Sigmoid colon (tissue), 7 donors: ENCODE results near the gene LRRC31. TPM values are rescaled to one million over a fixed set of nuclear protein-coding genes. Genes with fewer than 3 reads are reported as not detected.

Experiments used
- DNase-seq: peaks from one replicate; pipeline ENCODE4 v3.0.0-alpha.2; 2019
- H3K27ac ChIP-seq, 4 donors: fragments of 200-600 bp; sonication (generic); one replicate each; pipeline ENCODE4 v1.5.1; 2016 to 2019; ENCODE audit warnings: mild to moderate bottlenecking in 1 of 4
- H3K27me3 ChIP-seq, 3 donors: fragments of 200-600 bp; sonication (generic); one replicate each; pipeline ENCODE4 v1.5.1; 2019; ENCODE audit warnings: mild to moderate bottlenecking in 1 of 3
- H3K36me3 ChIP-seq, 4 donors: fragments of 200-600 bp; sonication (generic); one replicate each; pipeline ENCODE4 v1.5.1; 2016 to 2019
- H3K4me1 ChIP-seq, 4 donors: fragments of 200-600 bp; sonication (generic); one replicate each; pipeline ENCODE4 v1.5.1; 2017 to 2019
- H3K4me3 ChIP-seq, 4 donors: fragments of 200-600 bp; sonication (generic); one replicate each; pipeline ENCODE4 v1.5.1; 2017 to 2019; ENCODE audit warnings: mild to moderate bottlenecking in 2 of 4, moderate library complexity in 1 of 4
- H3K9me3 ChIP-seq, 4 donors: fragments of 200-600 bp in 3 of 4; sonication (generic) in 3 of 4; one replicate each; pipeline versions ENCODE4 v1.5.1 to v1.6.1; 2013 to 2019
- EP300 ChIP-seq, 4 donors: sonication (generic); formaldehyde crosslinking; IDR thresholded peaks; one replicate each; pipeline ENCODE4 v1.6.1; 2017; ENCODE audit warnings: antibody characterized with exemption in 4 of 4
- POLR2A ChIP-seq, 2 donors: fragments of 450-650 bp; IDR thresholded peaks; one replicate each; pipeline ENCODE4 v1.6.1; 2016; ENCODE audit warnings: antibody characterized with exemption in 2 of 2, mild to moderate bottlenecking in 2 of 2, moderate library complexity in 2 of 2
- POLR2AphosphoS5 ChIP-seq, 4 donors: sonication (generic); formaldehyde crosslinking; IDR thresholded peaks; one replicate each; pipeline ENCODE4 v1.6.1; 2017; ENCODE audit warnings: antibody characterized with exemption in 4 of 4
- WGBS, 2 donors: extraction: QIAGEN DNeasy Blood & Tissue Kit; methylation state at CpG; one replicate each; pipeline ENCODE4 v1.1.7; 2013; 5-methylcytosine and 5-hydroxymethylcytosine counted together
- intact Hi-C: fragments of 100-400 bp; cut with DNase I; formaldehyde crosslinking; loops from one replicate; pipeline ENCODE4 v1.15.1; 2023
- polyA plus RNA-seq, 3 donors: library from polyadenylated mRNA; stranded (reverse); fragments of 200-250 nt; gene quantifications; one replicate each; pipeline ENCODE4 v1.2.3, GENCODE V29; 2013
- total RNA-seq, 4 donors: library from RNA; depleted of rRNA; stranded (reverse); fragments of >200 nt; gene quantifications; one replicate each; pipeline ENCODE4 v1.1.0, GENCODE V29; 2016
- TF ChIP-seq, protein P1 (sequence below), 4 experiments: fragments of 450-650 bp in 3 of 4; fragments of 200-600 bp in 1 of 4; IDR thresholded peaks; one replicate each; pipeline ENCODE4 v1.5.1; 2016 to 2019; ENCODE audit warnings: antibody characterized with exemption in 4 of 4, mild to moderate bottlenecking in 3 of 4, moderate library complexity in 2 of 4
- donor health status: healthy with polysubstance abuse.
- donor health status: Bipolar disorder and iron deficiency.
- donor health status: healthy.

Gene LRRC31
- total and polyA plus RNA-seq, 7 donors: 0.36 to 81.1 (median 31.2) TPM; not detected in 3

DNA sequence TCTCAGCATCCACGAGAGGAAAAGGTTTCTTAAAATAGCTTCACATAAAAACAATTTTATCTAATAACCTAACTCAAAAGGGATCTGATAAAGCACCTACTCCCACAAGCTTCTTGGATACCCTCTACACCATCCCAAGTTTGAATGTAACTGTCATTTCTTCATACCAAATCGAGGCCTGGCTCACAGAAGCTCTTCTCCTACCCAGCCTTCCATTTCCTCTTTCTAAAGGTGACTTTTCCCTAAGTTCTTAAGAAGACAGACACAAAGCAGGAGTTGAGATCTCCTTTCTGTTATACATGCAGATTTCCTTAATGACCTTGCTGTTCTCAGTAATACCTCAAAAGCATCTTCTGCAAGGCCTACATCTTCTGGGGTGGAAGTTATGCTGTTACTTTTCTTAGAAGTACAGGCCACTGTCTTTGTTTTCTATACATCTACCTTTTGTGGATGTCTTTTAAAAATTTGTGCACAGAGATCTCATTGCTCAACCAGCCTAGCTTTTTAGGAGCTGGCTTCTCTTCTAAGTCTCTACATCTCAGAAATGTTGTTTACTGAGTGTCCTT lies 60.4 kb downstream of the LRRC31 start:
- Histone ChIP-seq H3K27ac (no peak overlapping the region), H3K4me3 (no peak overlapping the region), H3K4me1 (peaks cover 0 to 24% (median 16%) of the 10 kb centered on the region in 4 donors), H3K36me3 (no peaks in the 10 kb centered on the region), H3K9me3 (no peaks in the 10 kb centered on the region), H3K27me3 (no peaks in the 10 kb centered on the region)
- 57 to 65% methylated on average over 2 of the region's 2 CpGs for WGBS, 2 donors
- DNase-seq: no peak
- no peak for TF ChIP-seq POLR2A (IDR thresholded peaks at IDR 0.05)
- no peak for TF ChIP-seq EP300 (IDR thresholded peaks at IDR 0.05)
- TF ChIP-seq, protein P1, sequence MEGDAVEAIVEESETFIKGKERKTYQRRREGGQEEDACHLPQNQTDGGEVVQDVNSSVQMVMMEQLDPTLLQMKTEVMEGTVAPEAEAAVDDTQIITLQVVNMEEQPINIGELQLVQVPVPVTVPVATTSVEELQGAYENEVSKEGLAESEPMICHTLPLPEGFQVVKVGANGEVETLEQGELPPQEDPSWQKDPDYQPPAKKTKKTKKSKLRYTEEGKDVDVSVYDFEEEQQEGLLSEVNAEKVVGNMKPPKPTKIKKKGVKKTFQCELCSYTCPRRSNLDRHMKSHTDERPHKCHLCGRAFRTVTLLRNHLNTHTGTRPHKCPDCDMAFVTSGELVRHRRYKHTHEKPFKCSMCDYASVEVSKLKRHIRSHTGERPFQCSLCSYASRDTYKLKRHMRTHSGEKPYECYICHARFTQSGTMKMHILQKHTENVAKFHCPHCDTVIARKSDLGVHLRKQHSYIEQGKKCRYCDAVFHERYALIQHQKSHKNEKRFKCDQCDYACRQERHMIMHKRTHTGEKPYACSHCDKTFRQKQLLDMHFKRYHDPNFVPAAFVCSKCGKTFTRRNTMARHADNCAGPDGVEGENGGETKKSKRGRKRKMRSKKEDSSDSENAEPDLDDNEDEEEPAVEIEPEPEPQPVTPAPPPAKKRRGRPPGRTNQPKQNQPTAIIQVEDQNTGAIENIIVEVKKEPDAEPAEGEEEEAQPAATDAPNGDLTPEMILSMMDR (IDR thresholded peaks at IDR 0.05): no peak
- no peak for TF ChIP-seq POLR2AphosphoS5 (IDR thresholded peaks at IDR 0.05)
- intact Hi-C loops: no loop called here

DNA sequence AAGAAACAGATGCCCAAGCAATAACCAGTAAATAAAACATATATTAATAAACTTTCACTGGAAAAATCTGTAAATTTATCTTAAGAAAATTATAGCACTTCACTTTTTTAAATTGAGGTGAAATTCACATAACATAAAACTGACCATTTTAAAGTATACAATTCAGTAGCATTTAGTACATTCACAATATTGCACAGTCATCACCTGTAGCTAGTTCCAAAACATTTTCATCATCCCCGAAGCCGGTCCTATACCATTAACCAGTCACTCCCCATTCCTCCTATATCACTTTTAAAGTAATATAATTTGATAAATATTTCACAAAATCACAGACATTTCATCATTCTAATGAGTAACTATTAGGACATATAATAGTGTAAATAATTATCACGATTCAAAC lies 65.1 kb downstream of the LRRC31 start:
- H3K36me3 ChIP-seq: peaks cover 0 to 22% (median 0%) of the 10 kb centered on the region in 4 donors
- intact Hi-C loops: no loop called here
- DNase-seq: no peak
- H3K9me3 ChIP-seq: no peaks in the 10 kb centered on the region
- 94% methylated on average over 3 of the region's 3 CpGs for WGBS, 2 donors
- H3K27me3 ChIP-seq: no peaks in the 10 kb centered on the region
- no peak overlapping the region for H3K27ac ChIP-seq
- no peaks in the 10 kb centered on the region for H3K4me1 ChIP-seq
- TF ChIP-seq POLR2AphosphoS5 (IDR thresholded peaks at IDR 0.05) (no peak), POLR2A (IDR thresholded peaks at IDR 0.05) (no peak), EP300 (IDR thresholded peaks at IDR 0.05) (no peak)
- TF ChIP-seq, protein P1 (IDR thresholded peaks at IDR 0.05): no peak
- H3K4me3 ChIP-seq: no peak overlapping the region

DNA sequence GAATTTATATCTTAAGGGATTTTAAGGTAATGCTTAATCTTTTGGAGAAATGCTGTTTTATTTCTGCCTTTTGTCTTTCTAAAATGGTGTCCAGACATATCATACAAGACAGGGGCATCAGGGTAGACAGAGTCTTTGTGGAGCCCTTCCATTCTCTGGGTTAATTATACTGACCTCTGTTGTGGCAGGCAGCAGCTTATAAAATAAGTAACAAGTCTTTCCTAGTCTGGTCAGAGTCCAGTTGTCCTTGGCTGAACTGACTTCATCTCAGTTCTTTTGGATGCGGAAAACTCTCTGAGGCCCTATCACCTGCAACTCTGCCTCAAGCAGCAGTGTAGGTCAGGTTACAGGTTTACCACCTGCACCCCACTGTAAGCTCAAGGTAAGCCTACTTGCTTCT lies 77.4 kb downstream of the LRRC31 start:
- no peak overlapping the region for H3K27ac ChIP-seq
- peaks cover 0 to 40% (median 9%) of the 10 kb centered on the region in 4 donors for H3K36me3 ChIP-seq
- H3K9me3 ChIP-seq: no peaks in the 10 kb centered on the region
- TF ChIP-seq POLR2A (IDR thresholded peaks at IDR 0.05) (no peak), POLR2AphosphoS5 (IDR thresholded peaks at IDR 0.05) (no peak), EP300 (IDR thresholded peaks at IDR 0.05) (no peak)
- no peaks in the 10 kb centered on the region for H3K4me1 ChIP-seq
- H3K4me3 ChIP-seq: no peak overlapping the region
- 96 to 100% methylated on average over 1 of the region's 1 CpG for WGBS, 2 donors
- no peak for DNase-seq
- intact Hi-C loops: loop anchor here (5.0 to 10.0 kb wide), 2 partner anchors 185 to 302 kb away; no protein-coding TSS in a partner anchor
- H3K27me3 ChIP-seq: no peaks in the 10 kb centered on the region

DNA sequence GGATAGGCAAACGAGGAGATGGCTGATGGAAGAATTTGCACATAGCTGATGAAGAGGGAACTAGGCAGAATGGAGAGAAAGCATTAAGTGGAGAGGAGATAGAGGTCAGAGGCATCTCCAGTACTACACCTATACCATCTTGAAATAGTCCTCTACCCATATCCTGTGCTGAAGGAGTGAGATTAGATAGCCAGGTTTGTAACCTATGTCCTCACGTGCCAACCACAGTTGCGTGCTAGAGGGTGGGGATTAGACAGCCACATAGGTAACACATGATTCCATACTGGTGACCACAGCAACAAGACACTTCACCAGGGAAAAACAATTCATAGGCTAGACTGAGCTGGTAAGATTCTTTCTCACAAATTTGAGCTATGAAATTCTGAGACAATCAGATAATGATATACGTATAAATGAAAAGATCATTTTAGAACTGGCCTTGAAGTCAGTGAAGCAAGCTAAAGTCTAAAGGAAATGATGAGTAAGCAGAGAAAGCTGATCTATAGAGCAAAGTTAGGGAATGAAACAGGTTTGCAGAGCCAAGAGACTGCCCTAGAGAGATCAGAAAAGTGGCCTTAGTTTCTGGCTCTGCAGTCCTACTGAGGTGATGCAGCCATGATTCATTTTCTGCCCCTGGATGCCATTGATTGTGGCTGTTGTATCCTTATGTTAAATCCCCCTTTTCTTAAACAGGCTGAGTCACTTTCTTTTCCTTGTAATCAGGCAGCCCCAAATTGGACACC lies 78.9 kb downstream of the LRRC31 start:
- peaks cover 8 to 55% (median 16%) of the 10 kb centered on the region in 4 donors for H3K36me3 ChIP-seq
- intact Hi-C loops: loop anchor here (5.0 to 10.0 kb wide), 2 partner anchors 186 to 304 kb away; no protein-coding TSS in a partner anchor
- H3K4me3 ChIP-seq: no peak overlapping the region
- TF ChIP-seq POLR2AphosphoS5 (IDR thresholded peaks at IDR 0.05) (no peak), EP300 (IDR thresholded peaks at IDR 0.05) (no peak), POLR2A (IDR thresholded peaks at IDR 0.05) (no peak)
- TF ChIP-seq, protein P1 (IDR thresholded peaks at IDR 0.05): no peak
- H3K27me3 ChIP-seq: no peaks in the 10 kb centered on the region
- H3K4me1 ChIP-seq: no peaks in the 10 kb centered on the region
- no peak for DNase-seq
- no peak overlapping the region for H3K27ac ChIP-seq
- no peaks in the 10 kb centered on the region for H3K9me3 ChIP-seq
- 91 to 94% methylated on average over 4 of the region's 4 CpGs for WGBS, 2 donors

DNA sequence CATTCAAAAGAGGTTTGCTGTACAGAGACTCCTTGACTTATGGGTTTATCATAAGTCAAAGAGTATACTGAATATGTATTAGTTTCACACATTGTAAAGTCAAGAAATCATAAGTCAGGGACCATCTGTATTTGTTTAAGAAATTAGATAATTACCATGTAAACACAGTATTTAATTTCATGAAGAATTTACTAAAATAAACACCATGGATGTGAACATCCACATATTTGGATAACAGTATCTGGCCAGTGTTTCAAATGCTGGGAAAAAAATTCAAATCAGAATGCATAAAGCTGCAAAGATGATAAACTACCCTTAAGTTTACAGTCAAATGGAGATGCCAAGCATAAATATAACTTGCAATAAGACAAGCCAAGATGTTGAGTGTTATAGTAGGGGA lies 79.5 kb downstream of the LRRC31 start:
- Histone ChIP-seq H3K27ac (no peak overlapping the region), H3K27me3 (no peaks in the 10 kb centered on the region), H3K4me1 (no peaks in the 10 kb centered on the region), H3K36me3 (peaks cover 8 to 62% (median 22%) of the 10 kb centered on the region in 4 donors), H3K9me3 (no peaks in the 10 kb centered on the region), H3K4me3 (no peak overlapping the region)
- no peak for TF ChIP-seq POLR2AphosphoS5 (IDR thresholded peaks at IDR 0.05)
- TF ChIP-seq POLR2A (IDR thresholded peaks at IDR 0.05): no peak
- TF ChIP-seq, protein P1 (IDR thresholded peaks at IDR 0.05): no peak
- TF ChIP-seq EP300 (IDR thresholded peaks at IDR 0.05): no peak
- no peak for DNase-seq
- intact Hi-C loops: loop anchor here (5.0 to 10.0 kb wide), 2 partner anchors 187 to 305 kb away; no protein-coding TSS in a partner anchor
